NCI-H1417 (cell line): Measurements from ENCODE around the gene ABCC1.
"Not testable (repeated sequence)": the region's sequence is repeated elsewhere in the genome, so short reads cannot be mapped to it uniquely, and the experiment has no call there.

Source experiments
- DNase-seq, 3 experiments: peaks; one replicate each; lab custom pipeline; 2025; lab: John Stamatoyannopoulos, UW

ABCC1 gene

GRCh38 chr16:15946257-15947044 is 3.0 kb upstream of the ABCC1 start:
- no peak for DNase-seq

DNA sequence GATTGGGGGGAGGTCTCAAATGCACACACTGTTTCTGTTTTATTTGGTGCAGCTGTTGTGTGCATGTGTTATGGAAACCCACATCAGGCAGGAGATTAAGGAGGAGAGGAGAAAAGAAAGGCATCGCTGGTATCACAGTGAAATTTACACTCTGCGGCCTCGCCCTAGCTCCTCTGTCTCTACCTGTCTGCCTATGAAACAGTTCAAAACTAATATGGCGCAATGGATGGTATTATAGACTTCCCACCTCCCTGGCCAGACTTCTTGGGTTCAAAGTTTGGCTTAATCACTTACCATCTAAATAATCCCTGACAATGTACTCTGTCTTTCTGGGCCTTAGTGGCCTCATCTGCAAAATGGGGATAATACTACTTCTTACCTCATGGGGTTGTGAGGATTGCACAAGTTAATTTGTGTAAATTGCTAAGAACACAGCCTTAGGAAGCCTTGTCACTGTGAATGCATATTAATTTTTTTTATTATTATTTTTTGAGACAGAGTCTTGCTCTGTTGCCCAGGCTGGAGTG is 1.4 kb upstream of the ABCC1 start:
- DNase-seq = no peak

DNA sequence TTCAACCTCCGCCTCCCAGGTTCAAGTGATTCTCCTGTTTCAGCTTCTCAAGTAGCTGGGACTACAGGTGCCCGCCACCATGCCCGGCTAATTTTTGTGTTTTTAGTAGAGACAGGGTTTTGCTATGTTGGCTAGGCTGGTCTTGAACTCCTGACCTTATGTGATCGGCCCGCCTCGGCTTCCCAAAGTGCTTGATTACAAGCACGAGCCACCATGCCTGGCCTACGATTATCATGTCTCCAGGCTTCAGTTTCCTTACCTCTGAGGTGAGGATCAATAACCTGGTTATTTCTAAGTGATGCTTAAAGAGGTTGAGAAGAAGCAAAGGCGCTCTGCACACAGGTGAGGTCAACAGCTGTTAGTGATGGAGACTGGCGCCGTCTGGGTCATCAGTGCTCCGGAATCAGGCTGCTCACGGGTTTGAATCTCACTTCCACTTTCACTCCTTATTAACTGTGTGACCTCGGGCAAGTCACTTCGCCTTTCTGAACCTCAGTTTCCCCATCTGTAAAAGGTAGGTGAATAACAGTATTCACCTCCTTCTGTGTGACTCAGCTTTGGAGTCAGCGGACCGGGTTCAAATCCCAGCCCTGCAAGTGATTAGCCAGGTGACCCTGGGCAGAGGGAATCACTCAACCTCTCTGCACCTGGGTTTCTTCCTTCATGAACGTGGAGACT is 745 bp upstream of the ABCC1 start:
- DNase-seq = no peak

DNA sequence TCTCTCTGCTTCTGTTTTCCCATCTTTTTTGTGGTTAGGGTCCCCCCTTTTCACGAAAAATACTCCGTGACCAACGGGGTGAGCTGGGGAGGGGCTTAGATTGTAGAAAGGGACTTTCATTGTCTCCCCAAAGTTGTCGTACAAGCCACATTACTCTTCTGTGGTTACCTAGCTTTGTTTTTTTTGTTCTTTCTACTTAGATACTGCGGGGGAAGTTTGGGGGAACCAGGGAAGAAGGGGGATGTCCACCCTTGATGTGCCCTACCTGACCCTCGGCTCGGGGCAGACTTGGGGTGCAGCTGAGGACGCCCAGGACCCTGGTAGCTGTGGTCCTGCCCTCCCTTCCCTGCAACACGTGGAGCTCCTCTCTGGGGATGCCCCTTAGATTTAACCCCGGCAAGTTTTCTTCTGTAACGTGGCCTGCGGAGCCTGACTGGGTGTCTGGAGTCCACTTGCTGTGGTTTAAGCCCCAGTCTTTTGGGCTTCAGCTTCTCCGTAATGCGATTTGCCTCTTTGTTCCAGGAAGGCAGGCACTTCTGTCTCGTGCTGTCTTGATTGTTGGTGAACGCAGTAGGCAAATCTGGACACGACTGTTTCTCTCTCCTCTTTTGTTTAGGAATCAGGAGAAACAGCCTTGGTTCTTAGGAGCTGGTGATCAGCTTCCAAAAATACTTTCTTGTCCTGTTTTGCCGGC is 892 bp downstream of the ABCC1 start:
- DNase-seq = peak in 2 of 3 experiments; percentile 29 to 57

- DNase-seq = no peak
These were observed 1.5 kb downstream of the ABCC1 start for GRCh38 chr16:15950869-15951268.

GRCh38 chr16:15951852-15952251 is 2.4 kb downstream of the ABCC1 start:
- no peak for DNase-seq

GRCh38 chr16:15952265-15952711 is 2.9 kb downstream of the ABCC1 start:
- DNase-seq = no peak

DNA sequence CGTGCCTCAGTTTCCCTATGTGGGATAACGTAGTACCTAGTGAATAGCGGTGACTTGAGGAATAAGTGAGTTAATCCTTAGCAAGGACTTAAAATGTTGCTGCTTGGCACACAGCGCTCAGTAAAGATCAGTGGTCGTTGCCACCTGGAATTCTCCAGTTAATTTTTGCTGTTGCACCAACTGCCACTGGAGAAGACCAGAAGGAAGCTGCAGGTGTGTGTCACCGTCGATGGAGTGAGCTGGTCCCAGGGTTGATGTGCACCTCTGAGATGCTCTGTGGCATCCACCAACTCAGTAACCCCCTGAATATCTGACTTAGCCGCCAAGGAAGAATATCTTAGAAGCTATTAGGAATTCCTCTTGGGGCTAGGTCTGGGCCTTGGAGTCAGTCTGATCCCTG is 4.1 kb downstream of the ABCC1 start:
- DNase-seq = no peak

DNA sequence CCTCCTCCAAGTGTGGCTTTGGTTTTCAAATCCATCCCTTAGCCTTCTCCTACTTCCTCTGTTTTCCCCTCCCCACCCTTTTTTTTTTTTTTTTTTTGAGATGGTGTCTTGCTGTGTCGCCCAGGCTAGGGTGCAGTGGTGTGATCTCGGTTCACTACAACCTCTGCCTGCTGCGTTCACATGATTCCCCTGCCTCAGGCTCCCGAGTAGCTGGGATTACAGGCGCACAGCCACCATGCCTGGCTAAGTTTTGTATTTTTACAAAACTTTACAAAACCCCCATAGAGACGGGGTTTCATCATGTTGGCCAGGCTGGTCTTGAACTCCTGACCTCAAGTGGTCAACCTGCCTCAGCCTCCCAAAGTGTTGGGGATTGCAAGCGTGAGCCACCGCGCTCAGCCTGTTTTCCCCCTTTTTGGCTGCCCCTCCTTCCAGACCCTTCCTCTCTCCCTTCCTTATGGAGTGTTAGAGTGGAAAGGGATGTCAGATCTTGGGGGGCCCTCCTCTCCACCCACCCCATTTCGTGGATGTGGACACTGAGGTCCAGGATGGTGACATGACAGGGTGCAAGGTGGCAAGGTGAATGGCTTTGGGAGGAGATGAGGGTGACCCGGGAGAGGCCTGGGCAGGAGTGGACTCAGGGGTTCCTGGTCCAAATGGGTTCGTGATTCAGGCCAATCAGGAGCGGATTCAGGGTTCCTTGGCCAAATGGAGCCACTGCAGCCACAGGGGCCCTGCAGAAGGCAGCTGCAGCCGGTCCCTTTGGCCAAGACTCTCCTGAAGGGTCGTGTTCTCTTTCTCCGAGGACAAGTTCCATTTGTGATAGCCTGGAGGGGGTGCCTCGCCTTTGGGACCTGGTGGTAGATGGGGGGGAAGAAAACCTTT is 4.8 kb downstream of the ABCC1 start:
- DNase-seq = no peak

- DNase-seq = no peak
These were observed 5.4 kb downstream of the ABCC1 start for GRCh38 chr16:15954814-15955151.

DNA sequence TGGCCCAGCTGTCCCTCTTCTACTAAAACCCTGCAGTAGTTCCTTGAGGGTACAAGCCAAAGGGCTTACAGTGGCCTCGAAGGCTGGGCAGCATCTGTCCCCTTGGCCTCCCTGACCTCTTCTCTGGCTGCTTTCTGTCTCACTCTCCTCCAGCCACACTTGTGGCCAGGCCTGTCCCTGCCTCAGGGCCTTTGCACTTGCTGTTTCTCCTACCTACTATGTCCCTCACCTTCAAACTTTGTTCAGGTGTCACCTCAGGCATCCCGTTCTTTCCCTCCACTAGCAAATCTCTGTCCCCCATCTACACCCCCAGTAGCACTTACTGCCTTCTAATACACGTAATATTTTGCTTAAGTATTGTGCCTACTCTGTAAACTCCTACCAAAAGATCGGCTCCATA is 6.0 kb downstream of the ABCC1 start:
- DNase-seq = no peak

- not testable (repeated sequence) for DNase-seq
These were observed 6.7 kb downstream of the ABCC1 start for GRCh38 chr16:15956106-15956505.

DNA sequence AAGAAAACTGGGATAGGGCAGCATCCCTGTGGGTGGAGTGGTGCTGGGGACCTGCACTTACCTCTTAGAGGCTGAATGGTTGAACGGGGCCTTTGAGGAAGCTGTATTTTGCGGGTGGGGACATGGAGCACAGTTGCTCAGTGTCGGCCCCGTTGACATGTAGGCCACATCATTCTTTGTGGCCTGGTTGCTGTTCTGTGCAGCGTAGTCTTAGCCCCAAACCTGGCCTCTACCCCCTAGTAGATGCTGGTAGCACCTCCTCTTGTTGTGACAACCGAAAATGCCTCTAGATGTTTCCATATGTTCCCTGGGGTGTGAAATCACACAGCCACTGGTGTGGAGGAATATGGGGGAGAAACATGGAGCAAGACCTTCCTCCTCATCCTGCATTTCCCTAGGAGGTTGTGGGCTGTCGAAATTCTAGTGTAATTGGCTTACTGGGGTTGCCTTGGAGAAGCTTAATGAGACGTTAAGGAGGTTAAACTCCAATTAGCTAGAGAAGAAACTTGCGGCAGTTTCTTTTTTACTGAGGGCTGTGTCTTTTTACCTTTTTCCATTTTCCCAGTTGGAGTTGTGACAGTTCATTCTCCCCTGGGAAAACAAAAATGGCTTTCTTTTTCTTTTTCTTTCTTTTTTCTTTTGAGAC is 9.4 kb downstream of the ABCC1 start:
- DNase-seq = no peak

GRCh38 chr16:15960124-15960971 is 10.9 kb downstream of the ABCC1 start:
- no peak for DNase-seq

DNA sequence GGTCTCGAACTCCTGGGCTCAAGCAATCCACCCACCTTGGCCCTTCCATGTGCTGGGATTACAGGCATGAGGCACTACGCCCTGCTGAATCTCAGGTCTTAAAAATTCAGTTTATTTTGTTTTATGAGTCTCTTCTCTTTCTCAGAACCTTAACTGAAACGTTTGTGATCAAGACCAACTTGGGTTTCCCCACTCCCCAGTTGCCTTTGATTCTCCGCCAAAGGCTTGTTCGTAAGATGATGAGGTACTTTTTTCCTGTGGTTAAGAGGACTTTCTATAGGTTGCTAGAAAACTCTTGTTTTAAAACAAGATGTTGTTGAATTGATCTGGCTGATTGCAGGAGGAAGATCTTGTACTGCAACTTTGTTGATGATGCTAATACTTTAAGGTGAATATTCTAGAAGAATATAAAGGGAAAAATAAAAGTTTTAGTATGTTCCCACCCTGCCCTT is 11.7 kb downstream of the ABCC1 start:
- no peak for DNase-seq

DNA sequence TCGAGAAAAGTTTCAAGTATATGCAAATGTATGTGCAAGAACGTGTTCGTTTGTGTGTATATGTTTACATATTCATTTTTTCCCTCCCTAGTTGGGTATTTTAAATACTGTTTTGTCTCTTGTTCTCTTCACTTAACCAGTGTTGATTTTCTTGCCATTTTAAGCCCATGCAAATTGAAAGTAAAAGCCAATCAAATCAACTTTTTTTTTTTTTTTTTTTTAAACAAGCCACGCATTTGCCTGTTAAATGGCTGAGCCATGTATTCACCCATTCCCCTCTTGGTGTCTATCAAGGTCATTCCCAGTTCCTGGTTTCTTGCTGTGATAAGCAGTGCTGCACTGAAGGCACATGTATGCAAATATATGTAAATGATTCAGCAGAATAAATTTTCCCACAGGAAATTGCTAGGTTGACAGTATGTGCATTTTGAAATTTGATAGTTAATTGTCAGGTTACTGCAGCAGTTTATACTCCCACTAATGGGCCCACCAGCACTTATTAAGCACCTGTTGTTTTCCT is 12.2 kb downstream of the ABCC1 start:
- no peak for DNase-seq

DNA sequence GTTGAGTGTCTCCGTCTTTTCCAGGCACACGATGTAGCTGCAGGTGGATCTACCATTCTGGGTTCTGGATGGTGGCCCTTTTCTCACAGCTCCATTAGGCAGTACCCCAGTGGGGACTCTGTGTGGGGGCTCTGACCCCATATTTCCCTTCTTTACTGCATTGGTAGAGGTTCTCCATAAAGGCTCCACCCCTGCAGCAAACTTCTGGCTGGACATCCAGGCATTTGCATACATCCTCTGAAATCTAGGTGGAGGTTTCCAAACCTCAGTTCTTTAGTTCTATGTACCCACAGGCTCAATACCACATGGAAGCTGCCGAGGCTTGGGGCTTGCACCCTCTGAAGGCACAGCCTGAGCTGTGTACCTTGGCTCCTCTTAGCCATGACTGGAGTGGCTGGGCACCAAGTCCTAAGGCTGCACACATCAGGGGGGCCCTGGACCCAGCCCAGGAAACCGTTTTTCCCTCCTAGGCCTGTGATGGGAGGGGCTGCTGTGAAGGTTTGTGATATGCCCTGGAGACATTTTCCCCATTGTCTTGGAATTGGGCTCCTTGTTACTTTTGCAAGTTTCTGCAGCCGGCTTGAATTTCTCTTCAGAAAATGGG is 14.0 kb downstream of the ABCC1 start:
- no peak for DNase-seq

DNA sequence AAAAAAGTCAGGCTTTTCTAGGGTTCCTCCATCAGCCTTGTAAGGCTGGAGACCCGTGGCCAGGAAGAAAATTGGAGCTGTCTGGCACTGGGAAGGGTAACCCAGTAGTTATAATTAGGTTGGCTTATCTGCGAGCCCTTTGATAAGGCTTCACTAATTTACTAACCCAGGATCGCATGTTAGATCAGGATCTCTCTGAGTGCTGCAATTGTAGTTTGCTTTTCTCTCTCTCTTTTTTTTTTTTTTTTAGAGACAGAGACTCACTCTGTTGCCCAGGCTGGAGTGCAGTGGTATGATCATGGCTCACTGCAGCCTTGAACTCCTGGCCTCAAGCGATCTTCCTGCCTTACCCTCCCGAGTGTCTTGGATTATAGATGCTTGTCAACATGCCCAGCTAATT is 17.0 kb downstream of the ABCC1 start:
- no peak for DNase-seq

DNA sequence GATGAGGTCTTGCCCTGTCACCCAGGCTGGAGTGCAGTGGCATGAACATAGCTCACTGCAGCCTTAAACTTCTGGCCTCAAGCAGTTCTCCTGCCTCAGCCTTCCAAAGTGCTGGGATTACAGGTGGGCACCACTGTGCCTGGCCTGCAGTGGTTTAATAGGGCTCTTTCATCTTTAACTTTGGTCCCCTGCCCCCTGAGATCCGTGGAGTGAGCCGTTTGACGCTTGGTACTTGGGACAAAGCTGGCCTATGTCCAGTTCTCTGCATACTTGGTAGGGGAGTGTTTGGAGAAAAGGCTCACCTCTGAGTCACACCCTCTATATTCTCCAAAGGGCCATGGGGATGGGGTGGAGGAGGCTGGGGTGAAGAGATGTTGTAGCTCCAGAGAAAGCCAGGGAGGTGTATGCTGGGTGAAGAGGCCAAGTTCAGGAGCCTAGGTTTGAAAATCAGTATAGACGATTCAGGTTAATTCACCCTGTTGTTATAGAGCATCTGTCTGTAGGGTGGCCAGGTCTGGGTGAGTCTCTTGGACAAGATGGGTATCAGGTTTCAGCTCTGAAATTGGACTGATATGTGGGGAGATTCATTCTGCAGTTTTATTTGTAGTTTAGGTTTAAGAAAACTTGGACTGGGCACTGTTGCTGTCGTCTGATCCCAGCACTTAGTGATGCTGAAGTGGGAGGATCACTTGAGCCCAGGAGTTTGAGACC is 17.6 kb downstream of the ABCC1 start:
- DNase-seq = no peak
